NCI-H345 treated with DMSO at 0.1 percent for 48 hours (cell line): ENCODE data around the gene CCDC127.
A peak's percentile ranks its signal among the peaks of the same experiment; 100 is the strongest.
"Not testable (repeated sequence)": the region's sequence is repeated elsewhere in the genome, so short reads cannot be mapped to it uniquely, and the experiment has no call there.

ENCODE experiments used
- DNase-seq: peaks from one replicate; lab custom pipeline; 2025; ENCODE audit not compliant: unreplicated experiment; lab: John Stamatoyannopoulos, UW

CCDC127 gene, protein sequence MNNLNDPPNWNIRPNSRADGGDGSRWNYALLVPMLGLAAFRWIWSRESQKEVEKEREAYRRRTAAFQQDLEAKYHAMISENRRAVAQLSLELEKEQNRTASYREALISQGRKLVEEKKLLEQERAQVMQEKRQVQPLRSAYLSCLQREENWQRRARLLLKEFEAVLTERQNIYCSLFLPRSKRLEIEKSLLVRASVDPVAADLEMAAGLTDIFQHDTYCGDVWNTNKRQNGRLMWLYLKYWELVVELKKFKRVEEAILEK

GRCh38 chr5:217494-218456, at the start of gene CCDC127, which contains the start of gene SDHA:
Gene CCDC127 (minus strand): TSS chr5:218153. CDS start chr5:216849, 1,304 bp downstream.
Gene SDHA (plus strand): TSS chr5:218320. CDS start chr5:218356, 36 bp downstream.
- DNase-seq = peak; percentile 86

GRCh38 chr5:267716-268115, 49.8 kb upstream of the CCDC127 start:
- no peak for DNase-seq

DNA sequence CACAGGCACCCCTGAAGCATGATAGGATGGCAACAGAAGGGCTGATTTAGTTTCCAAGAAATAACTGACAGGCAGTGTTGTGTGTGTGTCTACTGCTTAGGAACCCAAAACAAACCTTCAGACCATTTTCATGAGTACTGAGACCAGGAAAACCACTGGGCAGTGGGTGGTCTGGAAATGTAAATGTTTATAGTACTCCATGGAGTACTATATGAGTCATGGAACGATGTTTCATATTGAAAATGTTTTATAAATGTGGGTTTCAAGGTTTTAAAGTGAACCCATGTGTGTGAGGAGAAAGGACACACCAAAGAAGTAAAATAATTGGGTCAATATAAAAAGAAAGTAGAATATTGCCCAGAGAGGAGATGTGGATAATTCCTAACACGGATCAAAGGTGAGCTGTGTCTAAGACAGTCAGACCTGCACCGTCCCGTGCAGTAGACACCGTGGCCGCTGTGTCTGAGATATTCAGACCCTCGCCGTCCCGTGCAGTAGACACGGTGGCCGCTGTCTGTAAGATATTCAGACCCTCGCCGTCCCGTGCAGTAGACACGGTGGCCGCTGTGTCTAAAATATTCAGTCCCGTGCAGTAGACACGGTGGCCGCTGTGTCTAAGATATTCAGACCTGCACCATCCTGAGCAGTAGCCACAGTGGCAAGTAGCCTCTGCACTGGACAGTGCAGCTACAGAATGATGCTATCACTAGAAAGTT, 48.5 kb upstream of the CCDC127 start:
- DNase-seq = not testable (repeated sequence)

DNA sequence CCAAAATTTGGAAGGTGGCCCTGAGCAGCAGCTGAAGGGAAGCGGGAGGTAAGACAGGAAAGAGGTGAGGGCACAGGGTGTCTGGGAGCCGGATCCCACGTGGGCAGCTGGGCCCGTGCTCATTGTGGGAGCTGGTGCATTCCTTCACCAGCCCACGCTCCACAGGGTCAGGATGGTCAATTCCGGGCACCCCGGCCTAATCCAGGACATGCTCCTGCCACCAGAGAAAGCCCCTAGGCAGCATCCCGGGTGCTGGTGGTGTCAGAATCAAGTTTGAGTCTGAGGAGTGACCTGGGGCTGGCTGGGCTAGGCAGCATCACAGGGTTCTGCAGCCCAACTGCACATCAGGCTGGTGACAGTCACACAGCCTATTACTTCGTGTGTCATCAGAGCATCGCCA, 46.4 kb upstream of the CCDC127 start:
- no peak for DNase-seq

- DNase-seq = not testable (repeated sequence)
Observed at GRCh38 chr5:263275-263974, 45.5 kb upstream of the CCDC127 start.

GRCh38 chr5:257148-257547, 39.2 kb upstream of the CCDC127 start:
- DNase-seq = no peak

DNA sequence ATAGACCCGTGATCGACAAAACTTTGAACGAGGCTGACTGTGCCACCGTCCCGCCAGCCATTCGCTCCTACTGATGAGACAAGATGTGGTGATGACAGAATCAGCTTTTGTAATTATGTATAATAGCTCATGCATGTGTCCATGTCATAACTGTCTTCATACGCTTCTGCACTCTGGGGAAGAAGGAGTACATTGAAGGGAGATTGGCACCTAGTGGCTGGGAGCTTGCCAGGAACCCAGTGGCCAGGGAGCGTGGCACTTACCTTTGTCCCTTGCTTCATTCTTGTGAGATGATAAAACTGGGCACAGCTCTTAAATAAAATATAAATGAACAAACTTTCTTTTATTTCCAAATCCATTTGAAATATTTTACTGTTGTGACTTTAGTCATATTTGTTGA, 38.4 kb upstream of the CCDC127 start:
- not testable (repeated sequence) for DNase-seq

- not testable (repeated sequence) for DNase-seq
Observed at GRCh38 chr5:255116-255515, 37.2 kb upstream of the CCDC127 start.

- not testable (repeated sequence) for DNase-seq
Observed at GRCh38 chr5:254322-254721, 36.4 kb upstream of the CCDC127 start.

DNA sequence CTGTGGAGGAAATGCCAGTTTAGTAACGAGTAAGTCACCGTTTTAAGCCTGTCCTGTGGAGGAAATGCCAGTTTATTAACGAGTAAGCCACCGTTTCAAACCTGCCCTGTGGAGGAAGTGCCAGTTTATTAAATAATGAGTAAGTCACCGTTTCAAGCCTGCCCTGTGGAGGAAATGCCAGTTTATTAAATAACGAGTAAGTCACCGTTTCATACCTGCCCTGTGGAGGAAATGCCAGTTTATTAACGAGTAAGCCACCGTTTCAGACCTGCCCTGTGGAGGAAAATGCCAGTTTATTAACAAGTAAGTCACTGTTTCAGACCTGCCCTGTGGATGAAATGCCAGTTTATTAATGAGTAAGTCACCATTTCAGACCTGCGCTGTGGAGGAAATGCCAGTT, 34.6 kb upstream of the CCDC127 start:
- DNase-seq = no peak

DNA sequence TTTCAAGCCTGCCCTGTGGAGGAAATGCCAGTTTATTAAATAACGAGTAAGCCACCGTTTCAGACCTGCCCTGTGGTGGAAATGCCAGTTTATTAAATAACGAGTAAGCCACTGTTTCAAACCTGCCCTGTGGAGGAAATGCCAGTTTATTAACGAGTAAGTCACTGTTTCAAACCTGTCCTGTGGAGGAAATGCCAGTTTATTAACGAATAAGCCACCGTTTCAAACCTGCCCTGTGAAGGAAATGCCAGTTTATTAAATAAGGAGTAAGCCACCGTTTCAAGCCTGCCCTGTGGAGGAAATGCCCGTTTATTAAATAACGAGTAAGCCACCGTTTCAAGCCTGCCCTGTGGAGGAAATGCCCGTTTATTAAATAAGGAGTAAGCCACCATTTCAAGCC, 34.0 kb upstream of the CCDC127 start:
- not testable (repeated sequence) for DNase-seq

DNA sequence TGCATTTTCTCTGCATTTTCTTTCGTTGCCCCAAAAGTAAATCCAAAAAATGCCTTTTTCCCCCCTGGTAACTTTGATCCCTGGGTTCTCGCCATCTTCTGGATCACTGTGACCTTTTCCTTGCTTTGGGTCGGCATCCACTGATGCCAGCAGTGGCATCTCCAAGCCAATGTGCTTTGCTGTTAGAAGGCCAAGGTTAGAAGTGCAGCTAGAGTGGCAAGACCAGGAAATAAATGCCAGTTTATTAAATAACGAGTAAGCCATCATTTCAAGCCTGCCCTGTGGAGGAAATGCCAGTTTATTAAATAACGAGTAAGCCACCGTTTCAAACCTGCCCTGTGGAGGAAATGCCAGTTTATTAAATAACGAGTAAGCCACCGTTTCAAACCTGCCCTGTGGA, 33.6 kb upstream of the CCDC127 start:
- DNase-seq = not testable (repeated sequence)

GRCh38 chr5:251016-251415, 33.1 kb upstream of the CCDC127 start:
- DNase-seq = not testable (repeated sequence)

DNA sequence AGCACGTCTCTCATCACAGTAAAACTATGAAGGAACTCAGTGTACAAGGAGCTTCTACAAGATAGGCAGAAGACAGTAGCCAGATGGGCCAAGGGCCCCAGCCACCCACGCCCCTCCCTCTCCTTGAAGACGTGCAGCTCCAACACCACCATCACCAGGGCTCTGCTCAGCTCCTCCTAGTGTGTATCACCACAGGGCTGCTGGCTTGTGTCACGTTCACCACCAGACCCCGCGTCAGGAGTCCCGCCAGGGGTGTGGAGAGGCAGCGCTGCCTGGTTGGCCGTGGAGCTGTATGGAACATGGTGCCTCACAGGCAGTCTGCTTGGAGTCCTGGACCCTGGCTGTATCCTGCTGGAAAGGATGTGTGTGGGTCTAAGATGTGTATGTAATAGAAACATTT, 32.4 kb upstream of the CCDC127 start:
- DNase-seq = not testable (repeated sequence)

GRCh38 chr5:245717-246116, 27.8 kb upstream of the CCDC127 start:
- not testable (repeated sequence) for DNase-seq

DNA sequence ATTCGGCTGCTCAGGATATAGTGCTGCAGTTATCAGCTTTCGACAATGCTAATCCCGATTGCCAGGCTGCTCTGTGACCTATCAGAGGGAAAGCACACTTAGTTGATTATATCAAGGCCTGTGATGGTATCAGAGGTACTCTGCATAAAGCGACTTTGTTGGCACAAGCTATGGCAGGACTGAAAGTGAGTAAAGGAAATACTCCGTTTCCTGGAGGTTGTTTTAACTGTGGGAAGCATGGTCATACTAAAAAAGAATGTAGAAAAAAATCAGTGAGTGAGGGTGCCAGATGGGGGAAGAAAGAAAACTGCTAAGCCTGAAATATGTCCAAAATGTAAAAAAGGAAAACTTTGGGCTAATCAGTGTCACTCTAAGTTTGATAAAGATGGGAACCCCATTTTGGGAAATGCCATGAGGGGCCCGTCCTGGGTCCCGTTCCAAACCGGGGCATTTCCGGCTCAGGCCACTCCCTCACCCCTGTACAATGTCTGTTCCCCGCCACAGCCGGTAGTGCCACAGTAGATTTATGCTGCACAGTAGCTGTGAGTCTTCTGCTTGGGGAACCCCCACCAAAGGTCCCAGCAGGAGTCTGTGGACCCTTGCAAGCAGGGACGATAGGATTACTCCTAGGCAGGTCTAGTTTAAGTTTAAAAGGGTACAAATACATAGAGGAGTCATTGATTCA, 25.9 kb upstream of the CCDC127 start:
- DNase-seq = not testable (repeated sequence)

DNA sequence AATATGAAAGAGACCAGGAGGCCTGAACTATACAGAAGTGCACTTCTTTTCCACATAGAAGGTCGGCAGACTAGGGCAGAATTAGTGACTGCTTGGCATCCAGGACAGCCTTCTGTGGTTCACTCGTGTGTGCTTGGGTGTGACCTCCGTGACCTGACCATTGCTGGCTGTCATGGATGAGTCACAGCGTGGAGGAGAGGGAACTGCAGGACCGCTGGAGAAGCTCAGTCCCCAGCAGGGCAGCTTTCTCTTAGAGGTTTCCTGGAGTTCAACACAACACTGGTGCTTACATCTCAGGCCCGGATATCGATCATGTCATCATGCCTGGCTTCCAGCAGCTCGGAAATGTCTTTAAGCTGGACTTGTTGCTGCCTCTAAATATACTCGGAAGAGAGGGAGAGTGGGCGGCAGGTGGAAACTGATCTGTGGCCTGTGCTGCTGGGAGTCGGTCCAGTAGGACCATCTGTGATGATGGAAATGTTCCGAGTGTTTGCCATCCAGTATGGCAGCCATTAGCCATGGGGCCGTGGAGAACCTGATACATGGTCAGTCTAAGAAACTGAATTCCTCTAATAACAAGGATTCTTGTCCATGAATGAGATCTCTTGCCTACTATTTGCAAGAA, 23.2 kb upstream of the CCDC127 start:
- not testable (repeated sequence) for DNase-seq

GRCh38 chr5:240550-240949, 22.6 kb upstream of the CCDC127 start:
- not testable (repeated sequence) for DNase-seq

GRCh38 chr5:237931-238330, 20.0 kb upstream of the CCDC127 start:
- DNase-seq = not testable (repeated sequence)

DNA sequence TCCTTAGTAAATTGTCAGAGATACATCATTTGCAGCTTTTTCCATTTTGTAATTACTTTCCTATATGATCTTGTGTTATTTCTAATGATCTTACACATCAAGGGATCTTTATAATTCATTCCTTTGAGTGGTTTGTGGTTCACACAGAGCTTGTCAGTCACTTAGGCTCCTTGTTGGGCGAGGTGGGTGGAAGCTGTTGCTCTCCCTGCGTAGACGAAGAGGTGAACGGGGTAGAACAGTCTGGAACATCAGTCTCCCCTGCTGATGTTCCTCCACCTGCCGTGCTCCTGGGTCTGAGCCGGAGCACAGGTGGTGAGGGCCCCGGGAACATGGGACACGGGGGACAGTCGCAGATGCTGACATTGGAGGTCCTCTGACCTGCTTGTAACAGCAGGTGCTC, 17.6 kb upstream of the CCDC127 start:
- DNase-seq = not testable (repeated sequence)
